Measurements from ENCODE around the gene WWP2. TPM values are rescaled to one million over a fixed set of nuclear protein-coding genes. Genes with fewer than 3 reads are reported as not detected.

WWP2 gene
- total RNA-seq, 1 experiment from 2014 or later = 40.2 TPM

GRCh38 chr16:69852815-69853214 lies 90.7 kb downstream of the WWP2 start:
- peaks cover 0 to 12% (median 0%) of the 10 kb centered on the region in 3 experiments; a peak in 5 of 7 replicates for H3K36me3 Mint-ChIP-seq (ENCODE audit: insufficient read depth in 1 of 3, low read depth in 3 of 3)
- no peaks in the 10 kb centered on the region for H3K9me3 ChIP-seq (ENCODE audit: control insufficient read depth, low read depth, low read length)
- no peak overlapping the region for H3K9ac ChIP-seq (ENCODE audit: extremely low read depth, insufficient read length, low read length)
- no peak overlapping the region for H2BK120ac ChIP-seq (ENCODE audit: low read depth, low read length, poor library complexity, severe bottlenecking)
- H4K91ac ChIP-seq (ENCODE audit: insufficient read length, low read depth, low read length) = no peak overlapping the region
- H4K5ac ChIP-seq (ENCODE audit: insufficient read length, low read depth, low read length) = no peak overlapping the region
- H4K20me1 ChIP-seq (ENCODE audit: control insufficient read depth, insufficient read depth, insufficient read length) = no peaks in the 10 kb centered on the region
- H3K27ac ChIP-seq (ENCODE audit: insufficient read length, low read depth, low read length) = no peak overlapping the region
- no peaks in the 10 kb centered on the region for H3K27me3 Mint-ChIP-seq (ENCODE audit: low read depth)
- H3K79me2 ChIP-seq (ENCODE audit: insufficient read depth, low read length) = no peaks in the 10 kb centered on the region
- H3K79me1 ChIP-seq (ENCODE audit: insufficient read depth, low read depth, low read length, poor library complexity, severe bottlenecking) = no peaks in the 10 kb centered on the region
- H3K14ac ChIP-seq (ENCODE audit: insufficient read depth, low read length) = no peak overlapping the region
- H3K9me3 Mint-ChIP-seq = no peaks in the 10 kb centered on the region
- no CpG with 5 or more reads among the region's 4 CpGs for WGBS (ENCODE audit: extremely low coverage, insufficient read length, low lambda C conversion rate)
- H2AK5ac ChIP-seq (ENCODE audit: insufficient read length, low read length) = no peak overlapping the region
- no peak overlapping the region for H2BK5ac ChIP-seq (ENCODE audit: insufficient read length, low read length)
- H3K18ac ChIP-seq (ENCODE audit: insufficient read length, low read depth, low read length) = no peak overlapping the region
- H3K23ac ChIP-seq (ENCODE audit: insufficient read length, low read depth, low read length) = no peak overlapping the region
- H3K4me3 Mint-ChIP-seq = no peak overlapping the region
- H2BK12ac ChIP-seq (ENCODE audit: insufficient read length, low read depth, low read length) = no peak overlapping the region
- H3K4me1 ChIP-seq (ENCODE audit: insufficient read depth, low read length) = no peaks in the 10 kb centered on the region
- H4K8ac ChIP-seq (replicated peaks; ENCODE audit: insufficient read length, low read depth, low read length) = no peak overlapping the region
- H3K23me2 ChIP-seq (ENCODE audit: insufficient read length, low read depth, low read length, poor library complexity, severe bottlenecking) = no peaks in the 10 kb centered on the region
- H3K4ac ChIP-seq (ENCODE audit: low read depth, low read length) = no peak overlapping the region
- 0 out of 4 replicates have a peak, but pooled peaks cover 0 to 1% of the 10 kb centered on the region in 2 experiments for H3K4me1 Mint-ChIP-seq
- H3K27me3 ChIP-seq (ENCODE audit: insufficient read depth, low read length) = no peaks in the 10 kb centered on the region
- DNase-seq = no peak
- no peak for TF ChIP-seq CTCF (conservative IDR thresholded peaks at IDR 0.05)
- H3T11ph ChIP-seq (ENCODE audit: low read length) = no peak overlapping the region
- H3K56ac ChIP-seq (ENCODE audit: insufficient read length, low read depth, low read length) = no peak overlapping the region
- H3K27ac Mint-ChIP-seq = peak overlapping the region in 1 of 3 experiments; percentile 35; a peak in 1 of 7 replicates
- no peak overlapping the region for H2AFZ ChIP-seq (ENCODE audit: low read length)
- no peak overlapping the region for H3K4me2 ChIP-seq (ENCODE audit: insufficient read depth, insufficient read length, low read length)
- no peak overlapping the region for H2BK20ac ChIP-seq (ENCODE audit: low read depth, low read length, poor library complexity, severe bottlenecking)
- H2BK15ac ChIP-seq (ENCODE audit: low read depth, low read length) = no peak overlapping the region

Measured in H9 (cell line).